H1 (cell line): Measurements from ENCODE around the gene GRAP. TPM values are rescaled to one million over a fixed set of nuclear protein-coding genes. Genes with fewer than 3 reads are reported as not detected.

Experiments used
- BACH1 ChIP-seq: IDR thresholded peaks from 2 replicates; pipeline ENCODE4 v1.6.1; 2012; ENCODE audit warnings: low read length, improper control_type of control experiment
- SIX5 ChIP-seq: IDR thresholded peaks from 2 replicates; pipeline ENCODE4 v1.6.1; 2011; ENCODE audit warnings: mild to moderate bottlenecking, low read depth, low read length
- polyA plus RNA-seq, 7 experiments: library from polyadenylated mRNA; depleted of rRNA in 3 of 7; stranded (reverse) in 5 of 7; unstranded in 2 of 7; fragments of >200 nt in 5 of 7; fragments of 200-250 nt in 2 of 7; gene quantifications; 1 replicate in 5 of 7; 2 replicates in 1 of 7; 4 replicates in 1 of 7; pipeline versions ENCODE4 v1.2.1 to v1.2.3, GENCODE V29; 2011 to 2013; ENCODE audit warnings: missing spikeins in 2 of 7, mixed read lengths in 2 of 7
- total RNA-seq: library from RNA; stranded (reverse); fragmentation: NEBNext Ultra II Directional; extraction: Animal tissue kit (Norgen Biotek cat#: 25700); gene quantifications from 2 replicates; pipeline ENCODE4 v1.2.1, GENCODE V29; 2021

GRAP gene
- total and polyA plus RNA-seq, 2 of the 8 experiments (the other 6 are each of a cell fraction or from before 2014, with no cell fraction given) = 0.18 to 0.24 TPM

GRCh38 chr17:18987862-18988545 lies 58.8 kb downstream of the GRAP start (continued):
- TF ChIP-seq BACH1 (no peak), SIX5 (no peak)
